Suprapubic skin (tissue), 4 donors: ENCODE measurements around the gene SLC30A3. TPM values are rescaled to one million over a fixed set of nuclear protein-coding genes. Genes with fewer than 3 reads are reported as not detected.

Source experiments
- DNase-seq, 2 donors: peaks; one replicate each; pipeline ENCODE4 v3.0.0-alpha.2; 2019; ENCODE audit warnings: low spot score in 2 of 2
- H3K27ac ChIP-seq: fragments of 200-600 bp; sonication (generic); one replicate; pipeline ENCODE4 v1.5.1; 2019
- H3K27me3 ChIP-seq: fragments of 200-600 bp; sonication (generic); one replicate; pipeline ENCODE4 v1.5.1; 2019
- H3K36me3 ChIP-seq: fragments of 200-600 bp; sonication (generic); one replicate; pipeline ENCODE4 v1.5.1; 2019
- H3K4me1 ChIP-seq: fragments of 200-600 bp; sonication (generic); one replicate; pipeline ENCODE4 v1.5.1; 2019
- H3K4me3 ChIP-seq: fragments of 200-600 bp; sonication (generic); one replicate; pipeline ENCODE4 v1.5.1; 2019; ENCODE audit warnings: mild to moderate bottlenecking
- H3K9me3 ChIP-seq: fragments of 200-600 bp; sonication (generic); one replicate; pipeline ENCODE4 v1.5.1; 2019
- CTCF ChIP-seq, 2 donors: fragments of 200-600 bp in 1 of 2; fragments of 450-650 bp in 1 of 2; sonication (generic) in 1 of 2; IDR thresholded peaks; one replicate each; pipeline ENCODE4 v1.5.1; 2016 to 2019; ENCODE audit warnings: antibody characterized with exemption in 2 of 2, mild to moderate bottlenecking in 1 of 2, moderate library complexity in 1 of 2
- EP300 ChIP-seq: sonication (generic); formaldehyde crosslinking; IDR thresholded peaks from one replicate; pipeline ENCODE4 v1.6.1; 2017; ENCODE audit warnings: antibody characterized with exemption
- POLR2A ChIP-seq, 2 donors: fragments of 450-650 bp; IDR thresholded peaks; one replicate each; pipeline ENCODE4 v1.6.1; 2017; ENCODE audit warnings: antibody characterized with exemption in 2 of 2, mild to moderate bottlenecking in 2 of 2, moderate library complexity in 2 of 2
- POLR2AphosphoS5 ChIP-seq, 3 donors: sonication (generic); formaldehyde crosslinking; IDR thresholded peaks; one replicate each; pipeline ENCODE4 v1.6.1; 2017; ENCODE audit warnings: antibody characterized with exemption in 3 of 3
- WGBS: methylation state at CpG from one replicate; pipeline ENCODE4 v1.1.5; 2018; 5-methylcytosine and 5-hydroxymethylcytosine counted together
- total RNA-seq, 4 donors: library from RNA; depleted of rRNA; stranded (reverse); fragments of >200 nt; gene quantifications; one replicate each; pipeline ENCODE4 v1.1.0, GENCODE V29; 2016

The SLC30A3 gene
- total RNA-seq, 4 donors from 2014 or later, result not detected

GRCh38 chr2:27284996-27285395, 22.1 kb upstream of the SLC30A3 start:
- no peak overlapping the region for H3K27ac ChIP-seq
- no peaks in the 10 kb centered on the region for H3K36me3 ChIP-seq
- peaks cover 8% of the 10 kb centered on the region for H3K27me3 ChIP-seq
- WGBS, result 89% methylated on average over 1 of the region's 1 CpG
- no peak overlapping the region for H3K4me3 ChIP-seq
- no peaks in the 10 kb centered on the region for H3K9me3 ChIP-seq
- TF ChIP-seq POLR2A (IDR thresholded peaks at IDR 0.05) (no peak), EP300 (no peak), CTCF (IDR thresholded peaks at IDR 0.05) (no peak), POLR2AphosphoS5 (IDR thresholded peaks at IDR 0.05) (no peak)
- no peak for DNase-seq
- H3K4me1 ChIP-seq, result no peaks in the 10 kb centered on the region

- TF ChIP-seq POLR2AphosphoS5 (IDR thresholded peaks at IDR 0.05) (no peak), EP300 (no peak), CTCF (IDR thresholded peaks at IDR 0.05) (no peak), POLR2A (IDR thresholded peaks at IDR 0.05) (no peak)
- DNase-seq, result no peak
- Histone ChIP-seq H3K27ac (no peak overlapping the region), H3K27me3 (peaks cover 3% of the 10 kb centered on the region), H3K36me3 (no peaks in the 10 kb centered on the region), H3K9me3 (no peaks in the 10 kb centered on the region), H3K4me3 (no peak overlapping the region), H3K4me1 (no peaks in the 10 kb centered on the region)
- 51% methylated on average over 5 of the region's 5 CpGs for WGBS
Observed at GRCh38 chr2:27282892-27283291, 20.0 kb upstream of the SLC30A3 start.

GRCh38 chr2:27281855-27282559, 19.2 kb upstream of the SLC30A3 start, which contains the start of gene TRIM54:
TSS of gene TRIM54 (plus strand) at chr2:27282429. CDS start at chr2:27282732, 303 bp downstream.
- TF ChIP-seq POLR2A (IDR thresholded peaks at IDR 0.05), result no peak
- no peak for TF ChIP-seq CTCF (IDR thresholded peaks at IDR 0.05)
- TF ChIP-seq EP300, result no peak
- no peak for TF ChIP-seq POLR2AphosphoS5 (IDR thresholded peaks at IDR 0.05)
- 74% methylated on average over 4 of the region's 5 CpGs for WGBS
- Histone ChIP-seq H3K36me3 (no peaks in the 10 kb centered on the region), H3K27me3 (peaks cover 9% of the 10 kb centered on the region), H3K4me3 (no peak within 1 kb of the TSS), H3K9me3 (no peaks in the 10 kb centered on the region), H3K4me1 (no peaks in the 10 kb centered on the region), H3K27ac (no peak within 1 kb of the TSS)
- no peak for DNase-seq

- no peak for TF ChIP-seq POLR2AphosphoS5 (IDR thresholded peaks at IDR 0.05)
- no peak for TF ChIP-seq EP300
- TF ChIP-seq POLR2A (IDR thresholded peaks at IDR 0.05), result no peak
- TF ChIP-seq CTCF (IDR thresholded peaks at IDR 0.05), result no peak
- Histone ChIP-seq H3K4me1 (no peaks in the 10 kb centered on the region), H3K9me3 (no peaks in the 10 kb centered on the region), H3K36me3 (no peaks in the 10 kb centered on the region), H3K27me3 (peaks cover 10% of the 10 kb centered on the region), H3K4me3 (no peak overlapping the region), H3K27ac (no peak overlapping the region)
- 72% methylated on average over 3 of the region's 3 CpGs for WGBS
- no peak for DNase-seq
Observed at GRCh38 chr2:27281442-27281841, 18.6 kb upstream of the SLC30A3 start.

GRCh38 chr2:27280826-27281225, 18.0 kb upstream of the SLC30A3 start:
- Histone ChIP-seq H3K27ac (no peak overlapping the region), H3K4me3 (no peak overlapping the region), H3K4me1 (no peaks in the 10 kb centered on the region), H3K27me3 (peaks cover 10% of the 10 kb centered on the region), H3K9me3 (no peaks in the 10 kb centered on the region), H3K36me3 (no peaks in the 10 kb centered on the region)
- TF ChIP-seq POLR2A (IDR thresholded peaks at IDR 0.05), result no peak
- 79% methylated on average over 3 of the region's 3 CpGs for WGBS
- DNase-seq, result no peak
